GM12892 (cell line): Measurements from ENCODE around the gene GABRB1.

Experiments used
- DNase-seq: peaks from one replicate; pipeline ENCODE4 v3.0.0; 2011; ENCODE audit not compliant: insufficient read length
- FAIRE-seq: peaks from 2 replicates; lab custom pipeline; 2011; peaks lifted over from hg19 to GRCh38; lab: Jason Lieb, UNC
- POLR2A ChIP-seq: IDR thresholded peaks from 2 replicates; pipeline ENCODE4 v1.6.1; 2011; ENCODE audit warnings: low read depth, low read length, control low read depth
- POLR2AphosphoS5 ChIP-seq: IDR thresholded peaks from 2 replicates; pipeline ENCODE4 v1.6.1; 2011; ENCODE audit warnings: low read depth, low read length, control low read depth
- TAF1 ChIP-seq: IDR thresholded peaks from 2 replicates; pipeline ENCODE4 v1.6.1; 2011; ENCODE audit warnings: low read depth, mild to moderate bottlenecking, control low read depth, low read length, borderline replicate concordance

Gene GABRB1

GRCh38 chr4:47406408-47406807 lies 375.0 kb downstream of the GABRB1 start:
- no peak for FAIRE-seq
- DNase-seq, result no peak

GRCh38 chr4:47410271-47410670 lies 378.9 kb downstream of the GABRB1 start:
- FAIRE-seq (no peak), DNase-seq (no peak)
- TF ChIP-seq POLR2AphosphoS5, result no peak
- no peak for TF ChIP-seq POLR2A
- no peak for TF ChIP-seq TAF1

More at GRCh38 chr4:47406408-47406807, 375.0 kb downstream of the GABRB1 start:
- TF ChIP-seq POLR2AphosphoS5, result no peak
- TF ChIP-seq TAF1, result no peak
- TF ChIP-seq POLR2A, result no peak

GRCh38 chr4:47413521-47413920 lies 382.2 kb downstream of the GABRB1 start:
- TF ChIP-seq TAF1 (no peak), POLR2A (no peak), POLR2AphosphoS5 (no peak)
- DNase-seq, result no peak
- FAIRE-seq, result no peak

- no peak for DNase-seq
- TF ChIP-seq POLR2AphosphoS5, result no peak
- no peak for TF ChIP-seq POLR2A
- no peak for TF ChIP-seq TAF1
- FAIRE-seq, result no peak
Observed at GRCh38 chr4:47415719-47416118, 384.4 kb downstream of the GABRB1 start.

- DNase-seq (no peak), FAIRE-seq (no peak)
- TF ChIP-seq POLR2A, result no peak
- no peak for TF ChIP-seq TAF1
- TF ChIP-seq POLR2AphosphoS5, result no peak
Observed at GRCh38 chr4:47418147-47418546, 386.8 kb downstream of the GABRB1 start.

GRCh38 chr4:47419296-47419695 lies 387.9 kb downstream of the GABRB1 start:
- FAIRE-seq (no peak), DNase-seq (no peak)
- TF ChIP-seq POLR2AphosphoS5, result no peak
- TF ChIP-seq POLR2A, result no peak
- TF ChIP-seq TAF1, result no peak

GRCh38 chr4:47425628-47426027 lies 394.3 kb downstream of the GABRB1 start:
- DNase-seq, result no peak
- FAIRE-seq, result no peak
- TF ChIP-seq POLR2AphosphoS5 (no peak), TAF1 (no peak), POLR2A (no peak)

- no peak for TF ChIP-seq POLR2AphosphoS5
- no peak for TF ChIP-seq TAF1
- no peak for TF ChIP-seq POLR2A
- FAIRE-seq (no peak), DNase-seq (no peak)
Observed at GRCh38 chr4:47427935-47428334, 396.6 kb downstream of the GABRB1 start.

GRCh38 chr4:47432749-47433148 lies 401.4 kb downstream of the GABRB1 start:
- no peak for TF ChIP-seq POLR2A
- no peak for TF ChIP-seq POLR2AphosphoS5
- no peak for TF ChIP-seq TAF1
- DNase-seq (no peak), FAIRE-seq (no peak)

GRCh38 chr4:47434931-47435330 lies 403.6 kb downstream of the GABRB1 start:
- no peak for DNase-seq
- TF ChIP-seq POLR2AphosphoS5 (no peak), POLR2A (no peak), TAF1 (no peak)
- no peak for FAIRE-seq

- FAIRE-seq (no peak), DNase-seq (no peak)
- TF ChIP-seq POLR2AphosphoS5 (no peak), POLR2A (no peak), TAF1 (no peak)
Observed at GRCh38 chr4:47442980-47443379, 411.6 kb downstream of the GABRB1 start.

- DNase-seq (no peak), FAIRE-seq (no peak)
- TF ChIP-seq POLR2A (no peak), POLR2AphosphoS5 (no peak), TAF1 (no peak)
Observed at GRCh38 chr4:47444031-47444430, 412.7 kb downstream of the GABRB1 start.

GRCh38 chr4:47451657-47452056 lies 420.3 kb downstream of the GABRB1 start:
- DNase-seq (no peak), FAIRE-seq (no peak)
- TF ChIP-seq POLR2AphosphoS5 (no peak), TAF1 (no peak), POLR2A (no peak)
